UCSD-AML1 (cell line): ENCODE data around the gene NUDT19.
"Not testable (repeated sequence)": the region's sequence is repeated elsewhere in the genome, so short reads cannot be mapped to it uniquely, and the experiment has no call there.

Experiments
- DNase-seq: peaks from one replicate; lab custom pipeline; 2025; ENCODE audit not compliant: unreplicated experiment; lab: John Stamatoyannopoulos, UW

Gene NUDT19

DNA sequence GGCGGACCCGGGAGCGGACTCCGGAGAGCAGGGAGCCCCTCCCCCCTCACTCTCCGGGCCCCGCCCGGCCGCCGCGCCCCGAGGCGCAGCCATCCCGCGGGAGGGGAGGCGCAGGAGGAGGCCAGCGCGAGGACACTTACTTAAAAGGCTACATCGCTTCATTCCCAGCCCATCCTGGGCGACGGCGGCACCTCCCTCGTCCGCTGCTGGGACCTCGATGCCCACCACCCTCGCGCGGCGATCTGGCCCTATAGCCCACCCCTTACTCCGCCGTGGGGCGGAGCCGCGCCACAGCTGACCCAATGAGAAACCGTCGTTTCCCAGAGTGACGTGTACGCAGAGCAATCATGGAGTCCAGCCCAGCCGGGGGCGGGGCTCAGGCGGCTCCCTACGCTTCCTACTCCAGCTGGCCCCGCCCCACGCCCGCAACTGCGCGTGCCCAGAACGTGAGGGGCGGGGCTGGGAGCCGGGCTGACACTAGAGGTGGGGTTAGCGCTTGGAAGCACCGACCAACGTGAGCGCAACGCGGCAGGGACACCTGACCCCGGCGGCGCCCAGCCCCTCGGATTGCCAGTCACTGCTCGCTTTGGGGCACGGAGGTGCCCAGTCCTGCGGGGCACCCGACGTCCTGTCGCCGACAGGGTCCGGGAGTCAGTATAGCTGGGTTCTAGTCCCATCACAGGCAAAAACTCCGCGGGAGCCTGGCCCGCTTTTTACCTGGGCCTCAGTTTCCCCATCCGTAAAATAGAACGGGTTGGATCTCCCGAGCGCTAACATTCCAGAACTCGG lies 16.5 kb upstream of the NUDT19 start, which contains the start of gene ANKRD27:
Gene ANKRD27 (minus strand): TSS at position 250 of the 789 bp plus-strand sequence. CDS start 16,165 bp downstream, outside the sequence.
- DNase-seq: peak; percentile 100

DNA sequence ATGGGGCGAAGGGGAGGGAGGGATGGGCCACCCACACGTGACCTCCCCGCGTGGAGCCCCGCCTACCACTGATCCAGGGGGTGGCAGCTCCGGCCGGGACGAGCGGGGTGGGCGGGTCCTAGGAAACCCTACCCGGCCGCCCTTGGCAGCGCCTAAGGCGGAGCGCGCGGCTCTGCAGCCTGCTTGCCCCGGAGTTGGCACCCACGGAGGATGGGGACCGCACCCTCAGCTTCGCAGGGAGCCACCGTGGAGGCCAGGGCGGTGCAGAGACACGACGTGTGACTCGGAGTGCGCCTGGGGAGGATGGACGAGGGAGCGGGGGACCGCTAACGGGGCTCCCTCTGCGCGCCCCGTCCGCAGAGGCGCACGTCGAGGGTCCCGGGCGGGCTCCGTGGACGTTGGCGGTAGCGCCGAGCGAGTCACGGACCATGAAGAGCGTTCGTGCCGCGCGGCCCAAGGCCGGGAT lies 15.9 kb upstream of the NUDT19 start, which contains the start of gene RGS9BP:
Gene RGS9BP (plus strand): TSS at position 129 of the 466 bp plus-strand sequence. CDS start 416 bp downstream, outside the sequence.
- DNase-seq: peak; percentile 82

DNA sequence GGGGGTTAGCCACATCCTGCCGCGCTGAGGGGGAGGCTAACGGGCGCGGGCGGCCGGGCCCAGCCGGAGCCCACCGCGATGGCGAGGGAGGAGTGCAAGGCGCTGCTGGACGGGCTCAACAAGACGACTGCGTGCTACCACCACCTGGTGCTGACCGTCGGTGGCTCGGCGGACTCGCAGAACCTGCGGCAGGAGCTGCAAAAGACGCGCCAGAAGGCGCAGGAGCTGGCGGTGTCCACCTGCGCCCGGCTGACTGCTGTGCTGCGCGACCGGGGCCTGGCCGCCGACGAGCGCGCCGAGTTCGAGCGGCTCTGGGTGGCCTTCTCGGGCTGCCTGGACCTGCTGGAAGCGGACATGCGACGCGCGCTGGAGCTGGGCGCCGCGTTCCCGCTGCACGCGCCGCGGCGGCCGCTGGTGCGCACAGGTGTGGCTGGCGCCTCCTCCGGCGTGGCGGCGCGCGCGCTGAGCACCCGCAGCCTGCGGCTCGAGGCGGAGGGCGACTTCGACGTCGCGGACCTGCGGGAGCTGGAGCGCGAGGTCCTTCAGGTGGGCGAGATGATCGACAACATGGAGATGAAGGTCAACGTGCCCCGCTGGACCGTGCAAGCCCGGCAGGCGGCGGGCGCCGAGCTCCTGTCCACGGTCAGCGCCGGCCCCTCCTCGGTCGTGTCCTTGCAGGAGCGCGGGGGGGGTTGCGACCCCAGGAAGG lies 15.3 kb upstream of the NUDT19 start:
- DNase-seq: no peak

GRCh38 chr19:32676895-32677359 lies 14.7 kb upstream of the NUDT19 start:
- no peak for DNase-seq

DNA sequence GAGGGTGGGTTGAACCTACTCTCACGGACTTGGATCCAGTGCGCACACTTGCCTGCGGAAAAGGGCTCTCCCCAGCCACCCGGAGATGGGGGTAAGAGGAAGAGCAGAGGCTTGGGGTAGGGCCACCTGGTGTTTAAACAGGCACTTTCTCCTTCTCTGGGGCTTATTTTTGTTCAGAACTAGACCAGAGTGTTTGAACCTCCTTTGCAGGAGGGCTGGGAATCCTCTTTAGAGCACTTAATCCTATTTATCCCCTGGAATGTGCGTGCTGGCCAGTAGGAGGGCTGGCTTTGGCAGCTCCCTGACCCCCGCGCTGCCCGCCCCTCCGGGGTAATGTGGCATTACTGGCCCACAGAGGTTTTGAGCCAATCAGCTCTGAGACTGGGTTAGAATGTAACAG lies 14.0 kb upstream of the NUDT19 start:
- DNase-seq: no peak

DNA sequence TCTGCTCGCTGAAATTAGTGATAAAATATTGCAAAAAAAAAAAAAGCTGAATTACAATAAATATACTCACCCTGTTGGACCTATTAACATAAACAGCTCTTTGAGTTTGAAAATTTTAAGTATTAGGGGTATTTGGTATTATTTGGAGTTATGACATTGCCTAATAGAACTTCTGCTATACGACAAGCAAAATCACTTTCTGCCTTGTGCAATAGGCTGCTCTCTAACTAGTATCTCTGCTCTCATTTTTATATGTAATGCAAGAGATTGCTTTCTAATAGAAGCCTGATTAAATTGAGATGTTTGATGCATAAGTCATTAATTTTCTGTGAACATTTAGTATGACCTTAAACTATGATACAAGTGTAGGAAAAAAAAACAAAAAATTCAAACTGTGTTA lies 10.6 kb upstream of the NUDT19 start:
- no peak for DNase-seq

DNA sequence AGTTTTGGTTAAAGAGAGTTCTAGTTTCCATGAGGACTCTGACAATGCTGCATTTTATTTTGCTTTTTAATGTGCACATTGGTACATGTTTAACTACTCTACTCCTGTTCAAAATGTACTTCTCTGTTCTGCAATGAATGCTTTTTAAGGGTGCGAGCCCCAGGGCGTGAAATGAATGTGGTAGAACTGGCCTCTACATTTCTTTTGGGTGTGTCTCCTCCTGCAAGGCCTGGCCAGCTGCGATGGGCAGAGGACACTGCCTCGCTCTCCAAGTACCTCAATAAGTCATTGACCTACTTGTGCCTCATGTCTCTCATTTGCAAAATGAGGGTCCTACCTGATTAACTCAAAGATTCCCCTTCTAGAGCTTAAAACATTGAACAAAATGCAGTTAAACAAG lies 9.3 kb upstream of the NUDT19 start:
- DNase-seq: no peak

DNA sequence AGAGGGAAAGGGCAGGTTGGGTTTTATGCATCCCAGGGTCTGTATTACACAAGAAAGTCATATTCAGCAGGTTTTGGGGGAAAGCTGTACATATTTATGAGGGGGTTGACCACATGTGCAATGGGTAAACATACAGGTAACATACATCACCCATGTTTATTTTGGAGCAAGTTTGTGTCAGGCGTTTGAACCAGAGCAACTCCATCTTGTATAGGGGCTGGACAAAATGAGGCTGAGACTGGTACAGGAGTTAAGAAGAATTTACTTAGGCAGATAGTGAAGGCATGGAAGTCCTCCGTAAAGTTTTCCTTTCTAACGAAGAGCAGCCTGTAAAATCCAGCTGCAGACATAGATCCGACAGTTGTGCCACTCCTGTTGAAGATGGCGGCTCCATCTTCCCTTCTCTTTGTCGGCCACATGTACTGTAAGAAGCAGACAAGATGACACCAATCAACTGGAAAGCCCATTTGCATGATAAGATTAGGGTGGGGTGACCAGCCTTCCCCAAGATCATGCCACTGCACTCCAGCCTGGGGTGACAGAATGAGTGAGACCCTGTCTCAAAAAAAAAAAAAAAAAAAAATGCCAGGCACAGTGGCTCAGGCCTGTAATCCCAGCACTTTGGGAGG lies 4.7 kb upstream of the NUDT19 start:
- DNase-seq: no peak

DNA sequence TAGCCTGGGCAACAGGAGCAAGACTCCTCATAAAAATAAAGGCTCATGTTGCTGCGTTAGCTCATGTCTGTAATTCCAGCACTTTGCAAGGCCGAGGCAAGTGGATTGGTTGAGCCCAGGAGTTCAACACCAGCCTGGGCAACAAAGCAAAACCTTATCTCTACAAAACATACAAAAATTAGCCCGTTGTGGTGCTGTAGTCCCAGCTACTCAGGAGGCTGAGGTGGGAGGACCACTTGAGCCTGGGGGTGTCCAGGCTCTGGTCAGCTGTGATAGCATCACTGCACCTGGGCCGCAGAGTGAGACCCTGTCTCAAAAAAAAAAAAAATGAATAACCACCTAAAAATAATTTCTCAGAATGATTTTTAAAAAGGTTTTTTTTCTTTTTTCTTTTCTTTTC lies 3.9 kb upstream of the NUDT19 start:
- DNase-seq: no peak

- DNase-seq: no peak
Observed at GRCh38 chr19:32688311-32688710, 3.3 kb upstream of the NUDT19 start.

DNA sequence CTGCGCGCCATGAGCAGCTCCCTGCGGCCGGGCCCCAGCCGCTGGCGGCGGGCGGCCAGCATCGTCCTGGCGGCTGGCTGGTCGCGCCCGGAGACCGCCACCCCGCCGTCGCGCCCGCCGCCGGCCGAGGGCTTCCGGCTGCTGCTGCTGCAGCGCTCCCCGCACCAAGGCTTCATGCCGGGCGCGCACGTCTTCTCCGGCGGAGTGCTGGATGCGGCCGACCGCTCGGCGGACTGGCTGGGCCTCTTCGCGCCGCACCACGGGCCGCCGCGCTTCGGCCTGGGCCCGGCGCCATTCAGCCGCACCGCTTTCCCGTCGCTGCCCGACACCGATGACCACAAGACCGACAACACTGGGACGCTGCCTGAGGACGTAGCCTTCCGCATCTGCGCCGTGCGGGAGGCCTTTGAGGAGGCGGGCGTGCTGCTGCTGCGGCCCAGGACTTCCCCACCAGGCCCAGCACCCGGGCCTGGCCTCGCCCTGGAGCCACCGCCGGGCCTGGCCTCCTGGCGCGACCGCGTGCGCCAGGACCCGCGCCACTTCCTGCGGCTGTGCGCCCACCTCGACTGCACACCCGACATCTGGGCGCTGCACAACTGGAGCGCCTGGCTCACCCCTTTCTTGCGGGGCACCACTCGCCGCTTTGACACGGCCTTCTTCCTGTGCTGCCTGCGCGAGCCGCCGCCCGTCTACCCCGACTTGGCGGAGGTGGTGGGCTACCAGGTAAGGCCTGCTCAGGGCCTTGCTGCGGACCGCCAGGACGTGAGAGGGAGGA lies 518 bp downstream of the NUDT19 start:
- peak; percentile 73 for DNase-seq

GRCh38 chr19:32692727-32693061 lies 1.1 kb downstream of the NUDT19 start:
- no peak for DNase-seq

- DNase-seq: not testable (repeated sequence)
Observed at GRCh38 chr19:32693151-32694108, 1.8 kb downstream of the NUDT19 start.

- not testable (repeated sequence) for DNase-seq
Observed at GRCh38 chr19:32694316-32694715, 2.7 kb downstream of the NUDT19 start.

GRCh38 chr19:32694851-32695250 lies 3.2 kb downstream of the NUDT19 start:
- not testable (repeated sequence) for DNase-seq

GRCh38 chr19:32695506-32695905 lies 3.9 kb downstream of the NUDT19 start:
- DNase-seq: peak; percentile 19

- DNase-seq: not testable (repeated sequence)
Observed at GRCh38 chr19:32696771-32697170, 5.2 kb downstream of the NUDT19 start.

DNA sequence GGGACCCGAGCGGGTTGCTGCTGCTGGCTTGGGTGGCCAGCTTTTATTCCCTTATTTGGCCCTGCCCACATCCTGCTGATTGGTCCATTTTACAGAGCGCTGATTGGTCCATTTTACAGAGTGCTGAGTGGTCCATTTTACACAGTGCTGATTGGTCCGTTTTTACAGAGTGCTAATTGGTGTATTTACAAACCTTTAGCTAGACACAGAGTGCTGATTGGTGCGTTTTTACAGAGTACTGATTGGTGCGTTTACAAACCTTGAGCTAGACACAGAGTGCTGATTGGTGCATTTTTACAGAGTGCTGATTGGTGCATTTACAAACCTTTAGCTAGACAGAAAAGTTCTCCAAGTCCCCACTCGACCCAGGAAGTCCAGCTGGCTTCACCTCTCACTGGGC lies 8.5 kb downstream of the NUDT19 start:
- not testable (repeated sequence) for DNase-seq

- no peak for DNase-seq
Observed at GRCh38 chr19:32702010-32702409, 10.4 kb downstream of the NUDT19 start.

DNA sequence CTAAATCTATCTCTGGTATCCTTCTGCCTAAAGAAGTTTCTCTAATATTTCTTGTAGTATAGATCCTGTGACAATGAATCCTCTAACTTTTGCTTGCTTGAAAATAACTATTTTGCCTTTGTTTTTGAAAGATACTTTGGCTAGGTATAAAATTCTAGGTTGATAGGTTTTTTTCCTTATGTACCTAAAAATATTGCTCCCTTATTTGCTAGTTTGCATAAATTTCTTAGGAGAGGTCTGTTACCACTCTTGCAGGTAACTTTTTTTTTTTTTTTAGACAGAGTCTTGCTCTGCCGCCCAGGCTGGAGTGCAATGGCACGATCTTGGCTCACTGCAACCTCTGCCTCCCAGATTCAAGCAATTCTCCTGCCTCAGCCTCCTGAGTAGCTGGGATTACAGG lies 12.4 kb downstream of the NUDT19 start:
- not testable (repeated sequence) for DNase-seq
